Measurements from ENCODE around the gene ZNF189.
"Not testable (repeated sequence)": the region's sequence is repeated elsewhere in the genome, so short reads cannot be mapped to it uniquely, and the experiment has no call there.

The ZNF189 gene

DNA sequence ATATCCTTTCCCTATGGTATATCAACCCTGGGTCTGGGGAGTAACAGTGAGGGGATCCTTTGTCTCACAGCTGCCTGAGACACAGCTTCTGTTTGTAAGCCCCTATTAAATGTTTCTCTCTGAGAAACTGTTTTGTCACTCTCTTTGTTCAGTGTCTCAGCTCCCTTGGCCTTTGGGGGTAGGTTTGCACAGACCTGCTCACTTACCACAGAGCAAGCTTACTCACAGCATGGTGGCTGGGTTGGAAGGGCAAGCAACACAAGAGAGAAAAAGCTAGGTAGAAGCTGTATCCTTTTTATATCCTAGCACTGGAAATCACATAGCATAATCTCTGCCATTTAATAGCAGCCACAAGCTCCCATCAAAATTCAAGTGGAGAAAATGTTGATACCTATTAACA, 18.4 kb upstream of the ZNF189 start:
- DNase-seq (ENCODE audit: low read depth, low spot score) = no peak

DNA sequence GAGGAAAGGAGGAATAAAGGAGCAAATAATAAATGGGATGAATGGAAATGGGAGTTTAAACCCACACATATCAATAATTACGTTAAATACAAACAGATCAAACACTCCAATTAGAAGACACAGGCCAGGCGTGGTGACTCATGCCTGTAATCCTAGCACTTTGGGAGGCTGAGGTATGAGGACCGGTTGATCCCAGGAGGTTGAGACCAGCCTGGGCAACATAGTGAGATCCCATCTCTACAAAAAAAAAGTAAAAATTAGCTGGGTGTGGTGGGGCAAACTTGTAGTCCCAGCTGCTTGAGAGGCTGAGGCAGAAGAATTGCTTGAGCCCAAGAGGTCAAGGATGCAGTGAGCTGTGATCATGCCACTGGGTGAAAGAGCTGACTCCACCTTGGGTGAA, 17.5 kb upstream of the ZNF189 start:
- no peak for DNase-seq (ENCODE audit: low read depth, low spot score)

DNA sequence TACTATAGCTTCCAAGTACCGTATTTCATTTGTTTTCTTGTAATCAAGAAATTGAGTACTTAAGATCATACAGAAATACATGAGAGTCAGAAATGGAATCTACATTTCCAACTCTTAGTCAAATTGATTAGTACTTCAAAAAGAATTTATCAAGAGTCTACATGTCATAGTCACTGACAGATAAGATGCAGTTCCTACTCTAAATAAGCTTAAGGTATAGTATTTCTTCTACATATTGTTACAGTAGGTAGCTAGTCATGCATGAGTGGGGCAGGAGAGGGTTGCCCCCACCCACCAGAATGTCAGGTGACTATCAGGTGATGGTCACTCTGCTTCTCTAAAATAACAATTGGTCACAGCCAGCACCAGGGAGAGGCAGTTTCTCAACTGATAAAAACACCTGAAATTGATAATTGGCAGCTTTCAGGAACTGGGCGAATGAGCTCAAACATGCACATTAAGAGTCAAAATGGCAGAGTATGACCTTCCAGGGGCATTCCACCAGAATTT, 16.8 kb upstream of the ZNF189 start:
- DNase-seq (ENCODE audit: low read depth, low spot score) = no peak

DNA sequence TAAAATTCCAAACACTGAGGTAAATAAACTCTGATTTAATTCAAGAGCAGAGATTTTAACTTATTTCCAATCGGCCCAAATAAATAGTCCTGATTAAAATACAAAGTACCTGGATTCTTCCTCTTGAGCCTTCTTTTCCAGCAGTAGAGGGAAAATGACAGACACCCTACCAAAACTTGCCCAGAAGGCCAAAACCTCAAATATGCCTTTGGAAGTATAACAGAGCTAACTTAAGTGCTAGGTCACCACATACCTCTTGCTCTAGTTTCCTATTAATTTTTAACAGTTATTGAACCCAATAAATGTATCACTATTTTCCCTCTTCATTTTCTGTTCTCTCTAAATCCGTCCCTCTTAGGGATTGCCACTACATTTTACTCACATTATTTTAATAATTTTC, 15.3 kb upstream of the ZNF189 start:
- DNase-seq (ENCODE audit: low read depth, low spot score) = no peak

DNA sequence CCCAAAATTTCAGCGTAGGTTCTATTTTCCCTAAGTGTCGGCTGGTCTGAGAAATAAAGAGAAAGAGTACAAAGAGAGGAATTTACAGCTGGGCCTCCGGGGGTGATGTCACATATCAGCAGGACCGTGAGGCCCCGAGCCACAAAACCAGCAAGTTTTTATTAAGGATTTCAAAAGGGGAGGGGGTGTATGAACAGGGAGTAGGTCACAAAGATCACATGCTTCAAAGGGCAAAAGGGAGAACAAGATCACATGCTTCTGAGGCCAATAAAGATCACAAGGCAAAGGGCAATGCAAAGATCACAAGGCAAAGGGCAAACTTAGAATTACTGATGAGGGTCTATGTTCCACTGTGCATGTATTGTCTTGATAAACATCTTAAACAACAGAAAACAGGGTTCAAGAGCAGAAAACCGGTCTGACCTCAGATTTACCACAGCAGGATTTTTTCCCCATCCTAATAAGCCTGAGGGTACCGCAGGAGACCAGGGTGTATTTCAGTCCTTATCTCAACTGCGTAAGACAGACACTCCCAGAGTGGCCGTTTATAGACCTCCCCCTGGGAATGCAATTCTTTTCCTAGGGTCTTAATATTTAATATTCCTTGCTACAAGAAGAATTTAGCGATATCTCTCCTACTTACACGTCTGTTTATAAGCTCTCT, 13.6 kb upstream of the ZNF189 start, which contains the start of gene BAAT:
TSS of gene BAAT (minus strand) at position 134 of the 664 bp plus-strand sequence. CDS start 13,602 bp downstream, outside the sequence.
- not testable (repeated sequence) for DNase-seq (ENCODE audit: low read depth, low spot score)

DNA sequence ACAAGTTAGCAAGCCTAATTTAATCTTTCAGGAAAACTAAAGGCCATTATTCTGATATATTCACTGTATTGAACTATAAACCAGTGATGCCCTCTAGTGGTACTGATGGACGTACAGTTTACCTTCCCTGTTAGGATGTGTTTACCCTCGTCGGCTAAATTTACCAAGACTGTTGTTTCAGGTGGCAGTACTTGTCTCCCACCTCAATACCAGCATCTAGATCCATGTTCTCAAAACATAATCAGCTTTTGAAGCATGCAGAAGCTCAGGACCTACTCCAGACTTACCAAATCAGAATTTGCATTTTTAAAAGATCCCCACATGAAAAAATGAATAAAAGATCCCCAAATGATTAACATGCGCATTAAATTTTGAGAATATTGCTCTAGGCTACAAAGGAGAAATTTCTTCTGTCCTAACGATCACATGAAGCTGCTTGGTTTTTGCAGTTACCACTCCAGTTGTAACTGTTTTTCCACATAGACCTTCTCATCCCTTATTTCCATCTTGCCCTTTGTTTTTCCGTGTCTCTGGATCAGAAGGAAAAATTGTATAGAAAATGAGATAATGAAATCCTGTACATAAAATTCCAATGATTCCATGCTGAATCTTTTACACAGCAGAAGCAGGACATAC, 10.7 kb upstream of the ZNF189 start:
- no peak for DNase-seq (ENCODE audit: low read depth, low spot score)

DNA sequence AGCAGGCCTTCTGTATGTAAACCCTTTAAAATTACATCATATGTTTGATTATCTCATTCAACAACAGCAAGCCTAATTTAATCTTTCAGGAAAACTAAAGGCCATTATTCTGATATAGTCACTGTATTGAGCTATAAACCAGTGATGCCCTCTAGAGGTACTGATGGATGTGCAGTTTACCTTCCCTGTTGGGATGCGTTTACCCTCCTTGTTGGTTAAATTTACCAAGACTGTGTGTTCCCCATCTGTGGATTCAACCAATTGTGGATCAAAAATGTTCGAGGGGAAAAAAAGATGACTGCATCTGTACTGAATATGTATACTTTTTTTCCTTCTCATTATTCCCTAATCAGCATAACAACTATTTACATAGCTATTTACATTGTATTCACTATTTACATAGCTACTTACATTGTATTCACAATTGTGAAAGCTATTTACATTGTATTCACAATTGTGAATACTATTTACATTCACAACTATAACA, 10.1 kb upstream of the ZNF189 start:
- no peak for DNase-seq (ENCODE audit: low read depth, low spot score)

DNA sequence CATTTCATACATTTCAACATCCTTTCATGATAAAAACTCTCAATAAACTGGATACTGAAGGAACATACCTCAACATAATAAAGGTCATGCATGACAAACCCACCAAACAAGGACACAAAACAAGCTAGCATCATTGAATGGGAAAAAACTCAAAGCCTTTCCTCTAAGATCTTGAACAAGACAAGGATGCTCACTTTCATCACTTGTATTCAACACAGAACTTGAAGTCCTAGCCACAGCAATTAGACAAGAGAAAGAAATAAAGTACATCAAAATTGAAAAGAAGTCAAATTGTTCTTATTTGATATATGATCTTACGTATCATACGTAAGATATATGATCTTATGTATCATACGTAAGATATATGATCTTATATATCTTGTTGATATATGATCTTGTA, 5.5 kb upstream of the ZNF189 start:
- DNase-seq (ENCODE audit: low read depth, low spot score) = no peak

DNA sequence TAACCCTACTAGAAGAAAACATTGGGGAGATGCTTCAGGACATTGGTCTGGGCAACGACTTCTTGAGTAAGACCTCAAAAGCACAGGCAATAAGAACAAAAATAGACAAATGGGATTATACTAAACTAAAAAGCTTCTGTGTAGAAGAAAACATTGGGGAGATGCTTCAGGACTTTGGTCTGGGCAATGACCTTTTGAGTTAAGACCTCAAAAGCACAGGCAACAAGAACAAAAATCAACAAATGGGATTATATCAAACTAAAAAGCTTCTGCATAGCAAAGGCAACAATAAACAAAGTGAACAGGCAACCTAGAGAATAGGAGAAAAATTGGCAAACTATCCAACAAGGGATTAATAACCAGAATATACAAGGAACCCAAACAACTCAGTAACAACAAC, 4.0 kb upstream of the ZNF189 start:
- DNase-seq (ENCODE audit: low read depth, low spot score) = no peak

DNA sequence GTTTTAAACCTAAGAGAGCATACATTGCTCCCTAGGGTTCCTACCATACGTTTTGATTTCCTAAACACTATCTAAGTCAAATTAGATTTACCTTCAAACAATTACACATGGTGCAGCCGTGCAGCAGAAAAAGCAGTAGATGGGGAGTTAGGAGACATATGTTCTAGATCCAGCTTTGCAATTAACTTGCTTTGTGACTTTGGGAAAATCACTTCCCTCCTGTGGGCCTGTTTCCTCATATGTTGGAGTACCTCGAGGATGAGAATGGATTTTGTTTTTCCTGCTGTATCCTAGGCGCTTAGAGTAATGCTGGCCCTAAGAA, 944 bp upstream of the ZNF189 start:
- DNase-seq (ENCODE audit: low read depth, low spot score) = no peak

DNA sequence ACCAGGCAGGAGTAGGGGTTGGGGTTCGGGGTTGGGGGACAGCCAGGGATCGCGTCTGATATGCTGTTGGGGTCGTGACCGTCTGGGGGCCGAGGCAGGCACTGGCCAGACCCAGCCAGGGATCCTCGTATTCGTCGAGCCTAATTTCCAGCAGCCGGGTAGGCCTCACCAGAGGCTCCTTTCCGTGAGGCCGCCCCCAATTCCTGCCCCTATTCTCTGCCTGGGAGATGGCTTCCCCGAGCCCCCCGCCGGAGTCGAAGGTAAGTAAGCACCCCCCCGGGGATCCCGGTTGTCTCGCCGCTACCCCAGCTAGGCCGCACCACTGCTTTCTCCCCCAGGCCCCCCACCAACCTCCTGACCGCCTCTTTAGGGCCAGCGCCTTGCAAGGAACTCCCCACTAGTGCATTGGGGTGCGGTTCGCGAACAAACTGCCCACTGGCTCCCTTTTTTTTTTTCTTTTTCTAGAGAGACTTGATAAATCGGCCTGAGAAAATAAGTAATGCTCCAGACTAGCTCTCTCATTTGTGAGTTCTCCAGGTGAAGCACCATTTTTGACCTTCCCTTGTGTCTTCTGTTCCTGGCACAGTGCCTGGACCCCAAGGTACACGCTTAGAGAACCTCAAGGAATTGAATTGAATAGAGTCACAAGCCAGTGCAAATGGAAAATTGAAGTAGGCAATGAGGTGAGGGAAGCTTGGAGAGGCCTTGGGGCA, 435 bp downstream of the ZNF189 start:
- no peak for DNase-seq (ENCODE audit: low read depth, low spot score)

DNA sequence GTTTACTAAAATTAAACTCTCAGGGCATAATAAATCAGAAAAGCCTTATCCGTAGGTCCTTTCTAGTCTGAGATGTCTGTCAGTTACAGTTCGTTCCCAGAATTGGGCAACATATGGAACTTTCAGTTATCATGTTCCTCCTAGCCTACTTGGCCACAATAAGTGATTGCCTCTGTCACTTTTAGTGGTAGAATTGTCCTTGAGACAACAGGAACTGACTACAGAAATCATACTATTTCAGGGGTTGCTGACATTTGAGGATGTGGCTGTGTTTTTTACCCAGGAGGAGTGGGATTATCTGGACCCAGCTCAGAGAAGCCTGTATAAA, 956 bp downstream of the ZNF189 start:
- no peak for DNase-seq (ENCODE audit: low read depth, low spot score)

DNA sequence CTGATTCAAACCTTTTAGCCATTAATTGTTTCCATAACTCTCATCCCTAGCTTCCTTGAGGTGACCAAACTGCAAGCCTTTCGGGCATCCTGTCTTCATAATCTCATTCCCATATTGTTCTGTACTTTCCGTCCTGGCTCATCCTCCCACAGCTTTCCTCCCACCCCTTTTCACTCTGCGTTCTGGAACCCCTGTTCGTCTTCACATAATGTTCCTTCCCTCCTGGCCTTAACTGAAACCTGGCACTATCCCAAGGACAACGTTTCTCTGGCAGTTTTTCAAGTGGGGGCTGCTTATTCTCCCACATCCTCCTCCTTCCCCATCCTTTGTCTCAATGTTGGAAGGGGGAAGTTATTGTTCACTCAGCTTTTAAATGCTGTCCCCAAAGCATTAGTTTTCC, 1.5 kb downstream of the ZNF189 start:
- no peak for DNase-seq (ENCODE audit: low read depth, low spot score)

DNA sequence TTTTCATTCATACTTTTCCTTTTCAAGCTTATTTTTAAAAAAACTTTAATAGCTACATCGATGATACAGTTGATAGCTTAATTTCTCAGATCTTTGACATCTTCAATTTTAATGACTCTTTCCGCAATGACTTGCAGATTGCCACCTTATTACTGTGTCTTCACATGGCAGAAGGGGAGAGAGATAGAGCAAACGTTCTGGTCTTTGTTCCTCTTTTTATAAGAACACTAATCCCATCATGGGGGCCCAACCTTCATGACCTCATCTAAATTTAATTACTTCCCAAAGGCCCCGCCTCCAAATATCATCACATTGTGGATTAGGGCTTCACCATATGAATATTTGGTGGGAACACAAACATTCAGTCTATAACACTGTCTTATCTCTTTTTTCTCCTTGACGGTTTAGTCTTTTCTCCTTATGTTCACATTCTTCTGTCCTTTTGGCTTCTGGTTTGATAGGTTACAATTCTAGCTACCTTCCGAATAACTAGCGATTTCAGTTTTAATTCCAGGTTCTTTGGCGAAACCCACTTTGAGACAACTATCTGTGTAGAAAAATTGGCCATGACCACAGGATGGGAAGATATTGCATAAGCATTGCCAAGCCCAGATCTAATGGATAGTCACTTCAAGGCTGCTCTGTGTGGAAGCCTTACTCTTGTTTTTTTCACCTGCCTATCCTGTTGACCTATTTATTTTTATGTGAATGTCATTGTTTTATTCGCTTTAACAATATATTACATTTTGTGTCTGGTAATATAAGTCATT, 5.0 kb downstream of the ZNF189 start:
- no peak for DNase-seq (ENCODE audit: low read depth, low spot score)

DNA sequence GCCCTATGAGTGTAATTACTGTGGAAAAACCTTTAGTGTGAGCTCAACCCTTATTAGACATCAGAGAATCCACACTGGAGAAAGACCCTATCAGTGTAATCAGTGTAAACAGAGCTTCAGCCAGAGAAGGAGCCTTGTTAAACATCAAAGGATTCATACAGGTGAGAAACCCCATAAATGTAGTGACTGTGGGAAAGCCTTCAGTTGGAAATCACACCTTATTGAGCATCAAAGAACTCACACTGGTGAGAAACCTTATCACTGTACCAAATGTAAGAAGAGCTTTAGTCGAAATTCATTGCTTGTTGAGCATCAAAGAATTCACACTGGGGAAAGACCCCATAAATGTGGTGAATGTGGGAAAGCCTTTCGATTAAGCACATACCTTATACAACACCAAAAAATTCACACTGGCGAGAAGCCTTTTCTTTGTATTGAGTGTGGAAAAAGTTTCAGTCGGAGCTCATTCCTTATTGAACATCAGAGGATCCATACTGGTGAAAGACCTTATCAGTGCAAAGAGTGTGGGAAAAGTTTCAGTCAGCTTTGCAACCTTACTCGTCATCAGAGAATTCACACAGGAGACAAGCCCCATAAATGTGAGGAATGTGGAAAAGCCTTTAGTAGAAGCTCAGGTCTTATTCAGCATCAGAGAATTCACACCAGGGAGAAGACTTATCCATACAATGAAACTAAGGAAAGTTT, 9.9 kb downstream of the ZNF189 start:
- DNase-seq (ENCODE audit: low read depth, low spot score) = no peak

DNA sequence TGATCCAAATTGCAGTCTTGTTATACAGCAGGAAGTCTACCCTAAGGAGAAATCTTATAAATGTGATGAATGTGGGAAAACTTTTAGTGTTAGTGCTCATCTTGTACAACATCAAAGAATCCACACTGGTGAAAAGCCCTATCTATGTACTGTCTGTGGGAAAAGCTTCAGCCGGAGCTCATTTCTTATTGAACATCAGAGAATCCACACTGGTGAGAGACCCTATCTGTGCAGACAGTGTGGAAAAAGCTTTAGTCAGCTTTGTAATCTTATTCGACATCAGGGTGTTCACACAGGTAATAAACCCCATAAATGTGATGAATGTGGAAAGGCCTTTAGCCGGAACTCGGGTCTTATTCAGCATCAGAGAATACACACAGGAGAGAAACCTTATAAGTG, 10.4 kb downstream of the ZNF189 start:
- DNase-seq (ENCODE audit: low read depth, low spot score) = no peak

DNA sequence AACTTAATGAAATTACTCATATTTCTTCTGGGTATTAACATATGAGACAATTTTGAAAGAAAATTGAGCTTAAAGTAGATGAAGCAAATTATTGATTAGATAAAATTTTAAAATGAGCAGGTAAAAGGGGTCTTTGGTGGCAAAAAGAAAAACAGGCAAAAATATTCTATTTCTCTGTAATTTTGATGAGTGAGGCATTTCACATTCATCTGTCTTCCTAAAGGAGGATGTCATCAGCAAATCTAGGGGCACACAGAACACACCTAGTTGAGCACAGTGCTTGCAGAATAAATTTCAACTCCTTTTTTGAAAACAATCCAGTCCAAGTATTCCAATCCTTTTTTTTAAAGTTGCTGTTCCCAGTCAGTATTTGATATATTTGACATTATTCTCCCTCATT, 16.2 kb downstream of the ZNF189 start:
- DNase-seq (ENCODE audit: low read depth, low spot score) = no peak

DNA sequence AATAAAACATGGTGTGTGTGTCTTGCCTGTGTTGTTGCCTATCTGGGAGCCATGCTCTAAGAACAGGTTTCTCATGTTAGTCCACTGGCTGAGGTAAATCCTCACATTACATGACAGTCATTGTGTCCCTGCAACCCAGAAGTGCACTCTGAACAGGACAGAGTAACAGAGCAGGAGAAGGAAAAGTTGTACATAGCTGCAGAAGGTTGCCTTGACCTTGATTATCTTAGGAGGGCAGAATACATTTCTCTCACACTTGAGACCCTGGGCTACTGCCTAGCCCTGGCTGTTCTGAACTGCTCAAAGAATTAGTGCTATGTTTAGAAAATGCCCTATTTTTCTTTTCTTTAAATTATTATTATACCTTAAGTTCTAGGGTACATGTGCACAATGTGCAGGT, 16.9 kb downstream of the ZNF189 start:
- no peak for DNase-seq (ENCODE audit: low read depth, low spot score)

DNA sequence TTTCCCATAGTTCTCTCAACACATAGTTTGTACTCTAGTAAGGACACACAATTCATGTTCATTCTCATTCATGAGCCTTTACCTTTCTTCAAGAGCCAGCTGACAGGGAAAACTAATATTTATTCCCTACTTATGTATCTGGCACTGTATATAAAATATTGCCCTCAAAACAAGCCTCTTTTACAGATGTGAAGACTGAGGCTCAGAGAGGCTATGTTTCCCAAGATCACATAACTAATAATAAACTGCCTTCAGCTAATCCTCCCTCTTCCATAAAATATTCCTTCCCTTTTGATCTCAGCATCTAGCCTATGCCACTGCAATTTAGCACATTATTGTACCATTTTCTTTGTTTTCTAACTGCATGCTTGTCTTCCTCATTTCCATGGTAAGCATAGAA, 18.7 kb downstream of the ZNF189 start:
- DNase-seq (ENCODE audit: low read depth, low spot score) = no peak

DNA sequence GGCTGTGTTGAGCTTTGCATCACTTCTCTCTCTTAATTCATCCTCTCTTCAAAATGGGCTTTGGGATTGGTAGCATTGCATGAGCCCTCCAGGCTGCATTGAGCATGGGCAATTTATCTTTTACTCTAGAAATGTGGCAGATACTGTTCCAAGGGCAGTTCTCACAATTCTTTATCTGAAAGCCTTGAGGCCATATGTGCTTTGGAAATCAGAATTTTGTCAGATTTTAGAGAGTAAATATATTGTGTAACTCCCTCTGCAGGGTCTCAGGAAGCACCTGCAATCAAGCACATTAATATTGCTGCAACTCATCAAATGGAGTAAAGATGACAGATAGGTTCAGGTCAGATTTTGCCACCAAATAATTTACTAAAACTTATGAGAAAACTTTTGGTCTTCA, 19.3 kb downstream of the ZNF189 start:
- DNase-seq (ENCODE audit: low read depth, low spot score) = no peak
